Neural cell (in vitro differentiated cells): Measurements from ENCODE around the gene MAPK8IP2.
"Not testable (repeated sequence)": the region's sequence is repeated elsewhere in the genome, so short reads cannot be mapped to it uniquely, and the experiment has no call there.

Source experiments
- CTCF ChIP-seq: fragments of 450-650 bp; IDR thresholded peaks from 2 replicates; pipeline ENCODE4 v1.5.1; 2014; ENCODE audit warnings: antibody characterized with exemption, mild to moderate bottlenecking, moderate library complexity; ENCODE audit not compliant: poor library complexity, severe bottlenecking
- EP300 ChIP-seq: fragments of 450-650 bp; conservative IDR thresholded peaks from 2 replicates; pipeline ENCODE4 v1.6.1; 2014; ENCODE audit warnings: antibody characterized with exemption, mild to moderate bottlenecking, moderate library complexity; ENCODE audit not compliant: poor library complexity, severe bottlenecking
- EZH2 ChIP-seq: fragments of 200-600, 300-800 bp; shearing (Covaris generic), sonication (generic); IDR thresholded peaks from 2 replicates; pipeline ENCODE4 v1.6.1; 2014; ENCODE audit warnings: antibody characterized with exemption, low read length, borderline replicate concordance, mild to moderate bottlenecking; ENCODE audit not compliant: insufficient read depth, poor library complexity, severe bottlenecking
- MXI1 ChIP-seq: fragments of 450-650 bp; conservative IDR thresholded peaks from 2 replicates; pipeline ENCODE4 v1.6.1; 2014; ENCODE audit warnings: antibody characterized with exemption, mild to moderate bottlenecking; ENCODE audit not compliant: poor library complexity, severe bottlenecking
- POLR2AphosphoS5 ChIP-seq: IDR thresholded peaks from 2 replicates; pipeline ENCODE4 v1.6.1; 2012
- RAD21 ChIP-seq: fragments of 450-650 bp; conservative IDR thresholded peaks from 2 replicates; pipeline ENCODE4 v1.6.1; 2014; ENCODE audit warnings: antibody characterized with exemption, mild to moderate bottlenecking, moderate library complexity
- SMC3 ChIP-seq: fragments of 450-650 bp; conservative IDR thresholded peaks from 2 replicates; pipeline ENCODE4 v1.6.1; 2014; ENCODE audit warnings: antibody characterized with exemption, mild to moderate bottlenecking, moderate library complexity; ENCODE audit not compliant: poor library complexity
- TAF1 ChIP-seq: IDR thresholded peaks from 2 replicates; pipeline ENCODE4 v1.6.1; 2012; ENCODE audit warnings: low read depth
- TF ChIP-seq, protein P1 (sequence below): IDR thresholded peaks from 2 replicates; pipeline ENCODE4 v1.6.1; 2012; ENCODE audit warnings: borderline replicate concordance

DNA sequence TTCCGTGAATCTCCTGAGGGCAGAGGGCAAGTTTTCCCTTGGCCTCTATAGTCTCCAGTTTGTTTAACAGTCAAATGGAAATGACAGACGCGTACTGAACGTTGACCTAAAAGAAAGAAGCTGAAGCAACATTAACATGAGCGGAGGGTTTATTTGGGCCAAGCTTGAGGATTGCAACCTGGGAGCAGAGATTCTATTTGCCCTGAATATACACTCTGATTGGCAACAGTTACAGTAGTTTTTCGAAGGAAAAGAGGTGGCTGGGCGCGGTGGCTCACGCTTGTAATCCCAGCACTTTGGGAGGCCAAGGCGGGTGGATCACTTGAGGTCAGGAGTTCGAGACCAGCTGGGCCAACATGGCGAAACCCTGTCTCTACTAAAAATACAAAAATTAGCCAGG, 39.7 kb downstream of the MAPK8IP2 start:
- not testable (repeated sequence) for TF ChIP-seq CTCF, EZH2, POLR2AphosphoS5, EP300, TAF1, MXI1, SMC3, RAD21
- TF ChIP-seq, protein P1, sequence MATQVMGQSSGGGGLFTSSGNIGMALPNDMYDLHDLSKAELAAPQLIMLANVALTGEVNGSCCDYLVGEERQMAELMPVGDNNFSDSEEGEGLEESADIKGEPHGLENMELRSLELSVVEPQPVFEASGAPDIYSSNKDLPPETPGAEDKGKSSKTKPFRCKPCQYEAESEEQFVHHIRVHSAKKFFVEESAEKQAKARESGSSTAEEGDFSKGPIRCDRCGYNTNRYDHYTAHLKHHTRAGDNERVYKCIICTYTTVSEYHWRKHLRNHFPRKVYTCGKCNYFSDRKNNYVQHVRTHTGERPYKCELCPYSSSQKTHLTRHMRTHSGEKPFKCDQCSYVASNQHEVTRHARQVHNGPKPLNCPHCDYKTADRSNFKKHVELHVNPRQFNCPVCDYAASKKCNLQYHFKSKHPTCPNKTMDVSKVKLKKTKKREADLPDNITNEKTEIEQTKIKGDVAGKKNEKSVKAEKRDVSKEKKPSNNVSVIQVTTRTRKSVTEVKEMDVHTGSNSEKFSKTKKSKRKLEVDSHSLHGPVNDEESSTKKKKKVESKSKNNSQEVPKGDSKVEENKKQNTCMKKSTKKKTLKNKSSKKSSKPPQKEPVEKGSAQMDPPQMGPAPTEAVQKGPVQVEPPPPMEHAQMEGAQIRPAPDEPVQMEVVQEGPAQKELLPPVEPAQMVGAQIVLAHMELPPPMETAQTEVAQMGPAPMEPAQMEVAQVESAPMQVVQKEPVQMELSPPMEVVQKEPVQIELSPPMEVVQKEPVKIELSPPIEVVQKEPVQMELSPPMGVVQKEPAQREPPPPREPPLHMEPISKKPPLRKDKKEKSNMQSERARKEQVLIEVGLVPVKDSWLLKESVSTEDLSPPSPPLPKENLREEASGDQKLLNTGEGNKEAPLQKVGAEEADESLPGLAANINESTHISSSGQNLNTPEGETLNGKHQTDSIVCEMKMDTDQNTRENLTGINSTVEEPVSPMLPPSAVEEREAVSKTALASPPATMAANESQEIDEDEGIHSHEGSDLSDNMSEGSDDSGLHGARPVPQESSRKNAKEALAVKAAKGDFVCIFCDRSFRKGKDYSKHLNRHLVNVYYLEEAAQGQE: not testable (repeated sequence)
